ENCODE results near the gene ASCL3.

DNA sequence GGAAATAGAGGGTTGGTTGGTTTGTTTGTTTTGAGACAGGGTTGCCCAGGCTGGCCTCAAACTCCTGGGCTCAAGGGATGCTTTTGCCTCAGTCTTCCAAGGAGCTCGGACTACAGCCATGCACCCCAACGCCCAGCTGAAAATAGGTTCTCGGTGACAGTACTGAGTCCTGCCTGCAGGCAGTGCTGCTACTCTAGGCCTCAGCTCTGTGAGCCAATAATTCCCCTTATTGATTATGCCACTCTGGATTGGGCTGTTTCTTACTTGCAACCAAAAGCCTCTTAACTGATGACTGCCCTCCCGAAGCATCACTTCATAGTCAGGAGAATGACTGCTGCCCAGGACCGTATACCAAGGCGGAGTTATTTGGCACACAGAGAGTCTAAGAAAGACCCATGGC, 8.9 kb downstream of the ASCL3 start:
- no peak for TF ChIP-seq POLR2A (IDR thresholded peaks at IDR 0.05)
- TF ChIP-seq, protein P1, sequence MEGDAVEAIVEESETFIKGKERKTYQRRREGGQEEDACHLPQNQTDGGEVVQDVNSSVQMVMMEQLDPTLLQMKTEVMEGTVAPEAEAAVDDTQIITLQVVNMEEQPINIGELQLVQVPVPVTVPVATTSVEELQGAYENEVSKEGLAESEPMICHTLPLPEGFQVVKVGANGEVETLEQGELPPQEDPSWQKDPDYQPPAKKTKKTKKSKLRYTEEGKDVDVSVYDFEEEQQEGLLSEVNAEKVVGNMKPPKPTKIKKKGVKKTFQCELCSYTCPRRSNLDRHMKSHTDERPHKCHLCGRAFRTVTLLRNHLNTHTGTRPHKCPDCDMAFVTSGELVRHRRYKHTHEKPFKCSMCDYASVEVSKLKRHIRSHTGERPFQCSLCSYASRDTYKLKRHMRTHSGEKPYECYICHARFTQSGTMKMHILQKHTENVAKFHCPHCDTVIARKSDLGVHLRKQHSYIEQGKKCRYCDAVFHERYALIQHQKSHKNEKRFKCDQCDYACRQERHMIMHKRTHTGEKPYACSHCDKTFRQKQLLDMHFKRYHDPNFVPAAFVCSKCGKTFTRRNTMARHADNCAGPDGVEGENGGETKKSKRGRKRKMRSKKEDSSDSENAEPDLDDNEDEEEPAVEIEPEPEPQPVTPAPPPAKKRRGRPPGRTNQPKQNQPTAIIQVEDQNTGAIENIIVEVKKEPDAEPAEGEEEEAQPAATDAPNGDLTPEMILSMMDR (IDR thresholded peaks at IDR 0.05) = no peak

All from tibial nerve (tissue), 3 donors.